Bronchial epithelial cell (primary cell): ENCODE results near the gene MBOAT7. TPM values are rescaled to one million over a fixed set of nuclear protein-coding genes. Genes with fewer than 3 reads are reported as not detected.

Experiments used
- DNase-seq: peaks from one replicate; pipeline ENCODE4 v3.0.0-alpha.2; 2010; ENCODE audit warnings: low read depth
- FAIRE-seq: peaks from 2 replicates; lab custom pipeline; 2011; peaks lifted over from hg19 to GRCh38; lab: Jason Lieb, UNC
- H3K27me3 ChIP-seq: 2 replicates; pipeline ENCODE4 v1.5.1; 2011; ENCODE audit warnings: low read length; ENCODE audit not compliant: control insufficient read depth, insufficient read depth
- H3K36me3 ChIP-seq: 2 replicates; pipeline ENCODE4 v1.5.1; 2011; ENCODE audit warnings: low read length; ENCODE audit not compliant: control insufficient read depth, insufficient read depth
- H3K4me3 ChIP-seq: 2 replicates; pipeline ENCODE4 v1.5.1; 2011; ENCODE audit warnings: mild to moderate bottlenecking, low read depth, low read length, control low read depth
- total RNA-seq: library from RNA; depleted of rRNA; stranded (reverse); fragments of >200 nt; gene quantifications from 2 replicates; pipeline ENCODE4 v1.2.1, GENCODE V29; 2014
- TF ChIP-seq, protein P1 (sequence below): IDR thresholded peaks from 2 replicates; pipeline ENCODE4 v1.5.1; 2011; ENCODE audit warnings: mild to moderate bottlenecking, moderate library complexity, low read length, control low read depth, inconsistent platforms; ENCODE audit not compliant: insufficient read depth, severe bottlenecking

MBOAT7 gene
- total RNA-seq, 1 donor from 2014 or later = 6.8 TPM

DNA sequence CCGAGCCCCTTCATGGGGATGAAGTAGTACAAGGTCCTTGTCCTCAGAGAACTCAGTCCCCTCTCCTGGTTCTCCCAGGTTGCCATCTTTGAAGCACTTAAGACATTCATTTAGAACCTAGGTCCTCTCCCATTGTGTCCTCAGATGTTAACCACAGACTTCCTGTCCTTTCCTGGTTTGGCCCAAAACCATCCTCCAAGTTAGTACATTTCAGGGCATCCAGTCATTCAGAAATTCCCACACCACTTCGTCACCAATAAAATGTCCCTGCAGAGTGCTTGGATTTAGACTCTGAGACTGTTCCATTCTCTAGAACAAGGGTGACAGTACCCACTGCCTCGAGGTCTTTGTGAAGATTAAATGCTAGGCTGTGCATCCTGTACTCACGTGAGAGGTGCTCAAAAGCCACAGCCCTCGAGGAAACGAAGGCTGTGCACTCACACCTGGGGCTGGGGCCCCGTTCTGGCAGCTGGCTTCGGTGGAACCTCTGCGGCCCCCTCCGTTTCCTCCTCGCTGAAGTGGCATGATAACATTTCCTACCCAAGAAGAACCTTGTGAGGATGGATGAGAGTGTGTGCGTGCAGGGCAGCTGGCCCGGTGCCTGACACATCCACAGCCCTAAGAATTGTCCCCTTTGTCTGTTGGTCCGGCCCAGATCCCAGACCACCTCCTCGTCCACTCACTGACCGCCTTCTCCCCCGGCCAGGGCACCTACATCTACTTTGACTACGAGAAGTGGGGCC lies 34.6 kb downstream of the MBOAT7 start:
- Histone ChIP-seq H3K36me3 (peaks cover 47% of the 10 kb centered on the region), H3K27me3 (no peaks in the 10 kb centered on the region), H3K4me3 (no peak overlapping the region)
- DNase-seq (no peak), FAIRE-seq (no peak)
- TF ChIP-seq, protein P1, sequence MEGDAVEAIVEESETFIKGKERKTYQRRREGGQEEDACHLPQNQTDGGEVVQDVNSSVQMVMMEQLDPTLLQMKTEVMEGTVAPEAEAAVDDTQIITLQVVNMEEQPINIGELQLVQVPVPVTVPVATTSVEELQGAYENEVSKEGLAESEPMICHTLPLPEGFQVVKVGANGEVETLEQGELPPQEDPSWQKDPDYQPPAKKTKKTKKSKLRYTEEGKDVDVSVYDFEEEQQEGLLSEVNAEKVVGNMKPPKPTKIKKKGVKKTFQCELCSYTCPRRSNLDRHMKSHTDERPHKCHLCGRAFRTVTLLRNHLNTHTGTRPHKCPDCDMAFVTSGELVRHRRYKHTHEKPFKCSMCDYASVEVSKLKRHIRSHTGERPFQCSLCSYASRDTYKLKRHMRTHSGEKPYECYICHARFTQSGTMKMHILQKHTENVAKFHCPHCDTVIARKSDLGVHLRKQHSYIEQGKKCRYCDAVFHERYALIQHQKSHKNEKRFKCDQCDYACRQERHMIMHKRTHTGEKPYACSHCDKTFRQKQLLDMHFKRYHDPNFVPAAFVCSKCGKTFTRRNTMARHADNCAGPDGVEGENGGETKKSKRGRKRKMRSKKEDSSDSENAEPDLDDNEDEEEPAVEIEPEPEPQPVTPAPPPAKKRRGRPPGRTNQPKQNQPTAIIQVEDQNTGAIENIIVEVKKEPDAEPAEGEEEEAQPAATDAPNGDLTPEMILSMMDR = no peak

DNA sequence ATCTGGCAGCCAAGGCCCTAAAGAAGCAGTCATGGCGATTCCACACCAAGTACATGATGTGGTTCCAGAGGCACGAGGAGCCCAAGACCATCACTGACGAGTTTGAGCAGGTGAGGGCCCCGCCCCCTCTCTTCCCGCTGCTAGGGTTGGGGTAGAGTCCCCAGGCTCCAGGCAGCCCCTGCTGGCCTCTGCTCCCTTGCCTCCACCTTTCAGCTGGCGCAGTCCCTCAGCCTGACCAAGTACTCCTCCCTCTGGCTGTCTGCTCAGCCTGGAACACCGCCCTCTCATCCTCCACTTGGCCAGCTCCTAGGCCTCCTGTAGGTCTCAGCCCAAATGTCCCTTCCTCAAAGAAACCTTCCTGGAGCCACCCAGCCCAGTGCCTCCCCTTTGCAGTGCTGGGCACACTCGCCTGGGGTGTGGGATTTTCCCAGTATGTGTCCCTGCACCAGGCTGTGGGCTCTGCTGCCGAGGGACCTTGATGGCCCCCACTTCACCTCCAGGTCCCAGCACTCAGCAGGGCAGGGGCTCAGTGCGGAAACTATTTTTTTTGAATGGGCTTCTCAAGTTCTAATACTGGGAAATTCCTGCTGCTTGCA lies 35.6 kb downstream of the MBOAT7 start:
- TF ChIP-seq, protein P1 = no peak
- DNase-seq = no peak
- H3K36me3 ChIP-seq = peaks cover 56% of the 10 kb centered on the region
- FAIRE-seq = no peak
- H3K27me3 ChIP-seq = no peaks in the 10 kb centered on the region
- no peak overlapping the region for H3K4me3 ChIP-seq

DNA sequence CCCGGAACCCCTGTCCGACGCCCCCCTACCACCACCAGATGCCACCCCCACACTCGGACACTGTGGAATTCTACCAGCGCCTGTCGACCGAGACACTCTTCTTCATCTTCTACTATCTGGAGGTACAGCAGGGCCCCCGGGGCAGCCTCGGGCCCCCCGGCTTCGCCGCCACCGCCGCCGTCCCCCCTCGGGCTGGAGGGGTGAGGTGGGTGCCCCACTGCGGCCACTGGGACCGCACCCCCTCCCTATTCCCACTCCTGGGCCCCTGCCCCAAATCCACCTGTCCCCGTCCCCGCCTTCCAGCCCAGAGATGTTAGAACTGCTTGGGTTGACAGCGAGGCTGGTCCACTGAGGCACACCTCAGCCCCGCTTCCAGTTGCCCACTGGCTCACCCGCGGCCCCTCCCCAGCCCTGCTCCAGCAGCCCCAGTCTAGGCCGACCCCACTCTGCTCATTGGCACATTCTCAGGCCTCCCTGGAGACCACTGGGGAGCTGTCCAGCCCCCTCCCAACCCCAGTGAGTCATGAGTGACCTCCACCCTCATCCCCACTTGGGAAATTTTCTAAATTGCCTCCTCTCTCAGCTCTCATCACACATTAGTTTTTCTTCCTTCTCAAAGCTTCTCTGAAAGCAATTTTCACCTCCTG lies 36.4 kb downstream of the MBOAT7 start:
- TF ChIP-seq, protein P1 = no peak
- no peak for FAIRE-seq
- Histone ChIP-seq H3K4me3 (no peak overlapping the region), H3K36me3 (peaks cover 58% of the 10 kb centered on the region), H3K27me3 (no peaks in the 10 kb centered on the region)
- DNase-seq = no peak

DNA sequence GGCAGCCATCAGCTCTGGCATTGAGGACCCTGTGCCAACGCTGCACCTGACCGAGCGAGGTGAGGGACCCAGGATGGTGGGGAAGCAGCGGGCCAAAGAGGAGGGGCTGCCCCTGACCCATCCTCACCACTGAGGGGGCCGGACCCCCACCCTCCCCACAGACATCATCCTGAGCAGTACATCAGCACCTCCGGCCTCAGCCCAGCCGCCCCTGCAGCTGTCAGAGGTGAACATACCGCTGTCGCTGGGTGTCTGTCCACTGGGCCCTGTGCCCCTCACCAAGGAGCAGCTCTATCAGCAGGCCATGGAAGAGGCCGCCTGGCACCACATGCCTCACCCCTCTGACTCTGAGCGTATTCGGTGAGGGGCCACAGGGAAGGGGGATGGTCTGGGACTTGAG lies 37.1 kb downstream of the MBOAT7 start:
- DNase-seq (no peak), FAIRE-seq (no peak)
- Histone ChIP-seq H3K4me3 (no peak overlapping the region), H3K27me3 (no peaks in the 10 kb centered on the region), H3K36me3 (peaks cover 61% of the 10 kb centered on the region)
- TF ChIP-seq, protein P1 = no peak

DNA sequence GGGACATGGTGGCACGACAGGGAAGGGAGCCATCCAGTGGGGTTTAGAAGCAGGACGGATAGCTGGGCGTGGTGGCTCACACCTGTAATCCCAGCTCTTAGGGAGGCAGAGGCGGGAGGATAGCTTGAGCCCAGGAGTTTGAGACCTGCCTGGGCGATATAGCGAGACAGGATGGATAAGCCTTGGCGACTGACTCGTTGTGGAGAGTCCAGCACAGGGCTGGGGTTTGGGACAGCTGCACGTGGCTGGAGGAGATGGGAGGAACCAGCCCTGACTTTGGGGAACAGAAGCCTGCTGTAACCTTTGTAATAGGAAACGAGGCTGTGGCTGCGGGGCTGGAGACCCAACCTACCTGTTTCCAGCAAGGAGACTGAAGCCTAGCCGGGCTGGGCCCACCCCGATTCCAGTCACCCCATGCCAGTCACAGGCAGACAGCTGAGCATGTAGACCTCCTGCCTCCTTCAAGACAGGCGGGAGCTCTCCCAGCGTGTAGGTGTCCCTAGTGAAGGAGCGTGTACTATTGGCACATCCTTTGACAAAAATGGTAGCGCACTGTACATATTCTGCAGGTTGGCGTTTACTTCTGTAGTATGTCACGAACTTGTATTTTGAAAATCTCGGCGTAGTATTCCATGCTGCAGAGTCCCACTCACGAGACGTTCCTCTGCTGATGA lies 37.9 kb downstream of the MBOAT7 start:
- Histone ChIP-seq H3K36me3 (peaks cover 62% of the 10 kb centered on the region), H3K4me3 (no peak overlapping the region), H3K27me3 (no peaks in the 10 kb centered on the region)
- DNase-seq (no peak), FAIRE-seq (no peak)
- TF ChIP-seq, protein P1 = no peak
